GM04504 (cell line): Measurements from ENCODE around the gene ATXN3.

Experiments
- DNase-seq: peaks from one replicate; pipeline ENCODE4 v3.0.0-alpha.2; 2012; ENCODE audit warnings: low read depth

Gene ATXN3

DNA sequence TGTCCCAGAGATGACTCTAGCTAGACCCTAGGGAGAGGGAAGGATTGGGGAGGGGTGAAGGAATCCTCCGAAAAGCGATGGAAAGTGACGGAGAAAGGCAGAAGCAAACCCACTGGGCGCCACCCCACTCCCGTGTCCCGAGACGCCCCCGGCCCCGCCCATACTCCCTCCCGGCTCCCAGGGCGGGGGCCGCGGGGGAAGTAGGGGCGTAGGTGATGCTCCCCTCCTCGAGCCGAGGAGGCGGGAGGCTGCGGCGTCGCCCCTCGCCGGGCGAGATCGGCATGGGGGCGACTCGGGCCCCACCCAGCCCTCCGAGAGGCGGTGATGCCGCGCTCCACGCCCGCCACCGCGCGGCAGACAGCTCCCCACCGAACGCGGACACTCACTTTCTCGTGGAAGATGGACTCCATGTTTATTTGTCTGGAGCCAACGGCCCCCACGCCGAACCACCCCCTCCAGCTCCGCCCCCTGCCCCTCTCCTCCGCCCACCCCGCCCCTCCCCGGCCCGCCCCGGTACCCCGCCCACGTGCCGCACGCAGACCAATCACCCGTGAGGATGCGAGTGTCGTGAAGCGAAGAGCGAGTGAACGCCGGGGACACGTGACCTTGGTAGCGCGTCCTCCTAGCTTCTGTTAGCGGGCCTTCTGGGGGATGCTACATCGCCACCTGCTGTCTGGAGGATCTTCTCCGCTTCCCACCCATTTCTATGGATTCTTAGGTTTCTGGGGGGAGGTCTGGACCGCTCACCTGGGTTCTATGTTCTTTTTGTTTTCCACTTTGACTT lies at the start of gene ATXN3:
TSS of gene ATXN3 (minus strand) at position 440 of the 784 bp plus-strand sequence. CDS start at position 410, 30 bp downstream.
- DNase-seq: peak; percentile 97

DNA sequence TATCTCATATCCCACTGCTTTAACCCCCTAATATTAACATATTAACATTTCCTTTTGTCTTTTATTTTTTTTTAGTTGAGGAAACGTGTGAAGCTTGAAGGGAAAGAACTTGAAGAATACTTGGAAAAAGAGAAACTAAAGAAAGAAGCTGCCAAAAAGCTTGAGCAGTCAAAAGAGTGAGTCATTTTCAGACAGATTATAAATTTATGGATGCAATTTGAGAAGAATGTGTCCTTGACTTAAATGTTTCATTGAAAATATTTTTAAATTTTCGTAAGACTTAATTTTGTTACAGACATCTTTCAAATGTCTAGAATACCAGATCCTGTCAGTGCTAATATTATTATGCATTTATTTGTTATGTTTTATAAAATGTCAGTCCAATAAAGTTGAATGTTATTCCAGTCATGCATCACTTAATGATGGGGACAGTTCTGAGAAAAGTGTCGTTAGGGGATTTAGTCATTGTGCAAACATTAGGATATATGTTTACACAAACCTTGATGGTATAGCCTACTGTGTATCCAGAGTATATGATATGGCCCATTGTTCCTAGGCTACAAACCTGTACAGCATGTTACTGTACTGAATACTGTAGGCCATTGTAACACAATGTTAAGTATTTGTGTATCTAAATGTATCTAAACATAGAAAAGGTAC lies 48.0 kb upstream of the ATXN3 start:
- no peak for DNase-seq

DNA sequence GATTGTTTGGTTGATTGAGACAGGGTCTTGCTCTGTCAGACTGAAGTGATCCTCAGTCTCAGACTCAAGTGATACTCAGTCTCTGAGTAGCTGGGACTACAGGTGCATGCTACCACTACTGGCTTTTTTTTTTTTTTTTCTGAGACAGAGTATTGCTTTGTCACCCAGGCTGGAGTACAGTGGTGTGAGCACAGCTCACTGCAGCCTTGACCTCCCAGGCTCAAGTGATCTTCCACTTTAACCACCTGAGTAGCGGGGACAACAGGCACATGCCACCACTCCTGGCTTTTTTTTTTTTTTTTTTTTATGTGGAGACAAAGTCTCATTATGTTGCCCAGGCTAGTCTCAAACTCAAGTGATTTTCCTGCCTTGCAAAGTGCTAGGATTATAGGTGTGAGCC lies 47.2 kb upstream of the ATXN3 start:
- DNase-seq: no peak

DNA sequence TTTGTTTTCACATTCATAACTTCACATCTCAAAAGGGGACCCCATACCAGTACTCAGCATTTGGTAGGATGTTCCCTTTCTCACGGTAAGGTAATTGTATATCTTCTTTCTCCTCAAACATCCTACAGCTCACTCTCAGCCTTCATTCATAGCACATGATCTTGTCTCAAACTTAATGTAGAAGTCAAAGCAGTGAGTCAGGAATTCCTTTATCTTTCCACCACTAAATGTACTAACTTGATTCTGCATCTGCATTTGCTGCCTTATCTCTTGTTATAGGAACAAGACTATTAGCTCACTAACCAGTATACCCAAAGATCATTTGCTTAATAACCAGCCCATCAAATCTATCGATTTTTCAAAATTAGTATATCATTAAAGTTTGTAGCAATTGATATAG lies 38.3 kb upstream of the ATXN3 start:
- DNase-seq: no peak

DNA sequence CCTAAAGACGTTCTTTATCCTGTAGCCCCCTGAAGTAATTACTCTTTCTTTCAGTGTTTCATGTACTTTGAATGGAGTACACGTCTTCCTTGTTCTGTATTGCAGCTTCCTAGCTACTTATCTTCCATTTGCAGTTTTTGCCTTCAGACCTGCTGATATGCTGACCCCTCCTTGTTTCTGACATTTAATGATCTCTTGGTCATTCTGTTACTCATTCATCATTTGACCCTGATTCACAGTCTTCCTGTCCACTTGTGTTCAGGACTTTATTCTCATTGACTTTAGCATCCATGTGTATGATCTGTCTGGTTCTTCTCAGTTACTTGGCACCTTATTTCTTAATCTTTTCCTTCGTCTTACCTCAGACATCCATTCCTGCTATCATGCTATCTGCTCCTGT lies 37.6 kb upstream of the ATXN3 start:
- no peak for DNase-seq

DNA sequence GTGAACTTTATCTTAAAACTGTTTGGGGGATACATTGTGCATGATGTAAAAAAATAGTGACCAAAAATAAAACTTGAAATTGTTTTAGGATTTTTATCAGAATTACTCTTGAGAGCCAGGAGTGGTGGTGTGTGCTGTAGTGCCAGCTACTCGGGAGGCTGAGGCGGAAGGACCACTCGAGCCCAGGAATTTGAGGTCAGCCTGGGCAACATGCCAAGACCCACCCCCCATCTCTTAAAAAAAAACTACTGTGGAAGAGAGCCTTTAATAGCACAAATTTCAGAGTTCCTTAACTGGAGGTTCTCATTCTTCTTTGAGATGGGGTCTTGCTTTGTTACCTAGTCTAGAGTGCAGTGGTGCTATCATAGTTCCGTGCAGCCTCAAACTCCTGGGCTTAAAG lies 36.9 kb upstream of the ATXN3 start:
- no peak for DNase-seq

DNA sequence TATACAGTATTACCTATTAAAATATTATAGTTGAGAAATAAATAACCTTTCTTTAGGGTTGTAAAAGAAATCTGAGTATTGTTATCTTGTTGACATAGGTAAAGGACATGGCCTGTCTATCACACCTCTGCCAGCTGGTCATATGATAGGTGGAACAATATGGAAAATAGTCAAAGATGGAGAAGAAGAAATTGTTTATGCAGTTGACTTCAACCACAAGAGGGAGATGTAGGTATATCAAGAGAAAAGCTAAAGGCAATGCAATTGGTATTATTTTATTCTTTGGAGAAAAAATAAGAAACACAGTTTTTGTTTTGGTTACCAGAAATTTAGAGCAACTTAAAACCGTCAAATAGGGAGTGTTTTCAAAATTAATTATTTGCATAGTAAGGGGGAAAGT lies 28.9 kb upstream of the ATXN3 start:
- DNase-seq: peak; percentile 15

DNA sequence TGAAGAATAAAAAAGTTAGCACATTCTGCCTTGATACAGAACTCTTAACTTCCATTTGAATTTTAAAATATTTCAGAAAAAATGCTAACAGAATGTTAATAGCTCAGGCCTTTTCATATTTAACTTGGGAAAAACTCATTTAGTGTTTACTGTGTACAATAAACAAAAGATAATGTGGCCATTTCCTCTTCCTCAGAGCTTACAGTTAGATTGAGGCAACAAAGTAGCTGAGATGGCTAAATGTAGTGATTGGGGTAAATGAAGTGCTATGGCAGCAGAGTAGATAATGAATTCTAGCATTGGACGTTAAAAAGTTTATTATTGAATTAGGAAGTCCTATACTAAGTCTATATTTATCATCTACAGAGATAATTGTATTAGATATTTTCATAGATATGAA lies 28.1 kb upstream of the ATXN3 start:
- DNase-seq: no peak

DNA sequence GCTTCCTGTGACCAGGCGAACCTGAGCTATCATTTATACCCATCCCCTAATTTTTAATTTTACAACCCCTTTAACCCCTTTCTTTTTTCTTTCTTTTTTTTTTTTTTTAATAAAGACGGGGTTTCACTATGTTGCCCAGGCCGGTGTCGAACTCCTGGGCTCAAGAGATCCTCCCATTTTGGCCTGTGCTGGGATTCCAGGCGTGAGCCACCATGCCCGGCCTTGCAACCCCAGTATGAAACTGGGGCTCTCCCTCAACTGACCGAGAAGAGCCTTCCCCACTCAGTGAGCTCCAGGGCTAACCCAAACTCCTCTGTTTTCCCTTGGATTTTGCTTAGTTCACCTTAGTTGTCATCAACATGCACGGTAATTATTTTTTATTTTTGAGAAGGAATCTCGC lies 16.4 kb upstream of the ATXN3 start:
- DNase-seq: no peak

DNA sequence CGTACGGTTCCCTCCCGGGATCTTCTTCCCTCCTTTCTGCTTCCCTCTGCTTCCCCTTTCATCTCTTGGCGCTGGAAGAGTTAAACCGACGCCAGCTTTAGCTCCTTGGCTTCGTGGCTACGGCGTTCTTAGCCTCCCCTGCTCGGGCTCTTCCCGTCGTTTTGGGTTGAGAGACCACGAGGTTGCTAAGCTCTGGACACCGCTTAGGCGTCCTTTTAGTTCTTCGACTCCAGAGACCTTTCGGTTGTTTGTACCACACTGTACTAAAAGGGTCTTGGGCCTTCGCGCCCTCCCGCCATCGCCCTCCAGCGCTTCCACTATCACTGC lies 15.9 kb upstream of the ATXN3 start:
- DNase-seq: no peak

DNA sequence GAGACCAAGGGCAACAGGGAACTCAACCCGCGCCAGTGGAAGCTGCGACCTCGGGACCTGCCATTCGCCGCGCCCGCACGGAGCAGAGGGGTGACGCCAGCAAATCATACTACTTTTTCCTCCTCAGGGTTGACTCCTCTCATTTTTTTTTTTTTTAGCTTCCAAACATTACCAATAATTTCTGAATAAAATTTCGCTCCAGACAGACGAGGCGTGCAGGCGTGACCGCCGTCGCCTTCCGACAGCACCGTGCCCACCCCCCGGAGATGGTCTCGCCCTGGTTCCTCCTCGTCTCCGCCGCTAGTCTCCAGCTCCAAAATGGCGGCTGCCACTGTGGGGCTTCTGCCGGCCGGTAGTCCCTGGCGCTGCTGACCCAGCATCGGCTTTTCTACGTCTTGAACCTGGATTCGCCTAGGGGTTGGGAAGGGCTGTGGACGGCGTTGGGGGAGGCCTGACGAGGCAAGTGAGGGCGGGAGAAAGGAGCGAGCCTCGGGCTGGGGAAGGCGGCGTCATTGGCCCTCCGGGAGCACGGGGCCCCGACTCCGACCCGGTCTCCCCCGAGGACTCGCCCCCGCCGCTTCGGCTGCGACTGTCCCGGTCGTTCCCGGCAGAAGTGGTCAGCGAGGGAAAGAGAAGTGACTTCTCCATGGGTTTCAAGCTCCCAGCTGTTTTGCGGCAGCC lies 15.4 kb upstream of the ATXN3 start, which contains the start of the genes CPSF2 and NDUFB1:
TSS of gene CPSF2 (plus strand) at position 300 of the 681 bp plus-strand sequence. CDS start 9,016 bp downstream, outside the sequence.
TSS of gene NDUFB1 (minus strand) at position 37 of the 681 bp plus-strand sequence. CDS start 4,069 bp downstream, outside the sequence.
- peak; percentile 64 for DNase-seq

DNA sequence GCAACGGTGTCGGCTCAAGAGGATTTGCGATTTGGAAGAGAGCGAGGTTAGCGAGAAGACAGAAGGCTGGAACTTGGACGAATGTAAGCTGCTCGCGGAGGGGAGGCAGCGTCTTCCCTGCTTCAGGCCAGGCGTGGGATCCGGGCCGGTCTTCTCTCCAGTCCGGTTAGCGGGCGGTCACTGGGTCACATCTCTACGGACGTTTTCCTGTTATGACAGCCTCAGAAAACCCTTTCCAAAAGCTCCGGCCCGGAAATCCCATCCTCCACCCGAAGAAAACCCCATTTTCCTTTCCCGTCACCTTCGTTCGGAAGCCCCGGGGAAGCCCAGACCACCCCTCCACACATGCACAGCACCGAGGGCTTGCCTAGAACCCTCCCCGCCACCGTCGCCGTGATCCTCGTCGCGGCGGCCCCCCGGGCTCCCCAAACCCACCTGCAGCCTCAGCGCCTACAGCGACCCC lies 14.9 kb upstream of the ATXN3 start:
- peak; percentile 18 for DNase-seq

DNA sequence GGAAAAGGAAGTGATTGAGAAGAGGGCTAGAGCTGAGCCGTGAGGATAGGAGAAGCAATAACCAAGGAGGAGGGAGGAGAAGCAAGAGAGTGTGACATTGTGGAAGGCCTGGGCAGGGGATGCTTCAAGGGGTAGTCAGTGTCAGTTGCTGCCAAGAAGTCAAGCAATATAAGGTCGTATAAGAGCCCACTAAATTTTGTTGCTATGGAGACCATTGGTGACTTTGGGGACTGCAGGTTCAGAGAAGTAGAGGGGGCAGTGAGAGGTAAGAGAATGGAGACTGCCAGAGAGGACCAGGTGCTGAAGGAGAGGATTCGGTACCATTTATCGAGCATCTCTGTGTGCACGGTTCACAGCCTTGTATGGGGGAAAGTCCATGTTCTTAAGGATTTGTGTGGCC lies 3.1 kb upstream of the ATXN3 start:
- DNase-seq: no peak

DNA sequence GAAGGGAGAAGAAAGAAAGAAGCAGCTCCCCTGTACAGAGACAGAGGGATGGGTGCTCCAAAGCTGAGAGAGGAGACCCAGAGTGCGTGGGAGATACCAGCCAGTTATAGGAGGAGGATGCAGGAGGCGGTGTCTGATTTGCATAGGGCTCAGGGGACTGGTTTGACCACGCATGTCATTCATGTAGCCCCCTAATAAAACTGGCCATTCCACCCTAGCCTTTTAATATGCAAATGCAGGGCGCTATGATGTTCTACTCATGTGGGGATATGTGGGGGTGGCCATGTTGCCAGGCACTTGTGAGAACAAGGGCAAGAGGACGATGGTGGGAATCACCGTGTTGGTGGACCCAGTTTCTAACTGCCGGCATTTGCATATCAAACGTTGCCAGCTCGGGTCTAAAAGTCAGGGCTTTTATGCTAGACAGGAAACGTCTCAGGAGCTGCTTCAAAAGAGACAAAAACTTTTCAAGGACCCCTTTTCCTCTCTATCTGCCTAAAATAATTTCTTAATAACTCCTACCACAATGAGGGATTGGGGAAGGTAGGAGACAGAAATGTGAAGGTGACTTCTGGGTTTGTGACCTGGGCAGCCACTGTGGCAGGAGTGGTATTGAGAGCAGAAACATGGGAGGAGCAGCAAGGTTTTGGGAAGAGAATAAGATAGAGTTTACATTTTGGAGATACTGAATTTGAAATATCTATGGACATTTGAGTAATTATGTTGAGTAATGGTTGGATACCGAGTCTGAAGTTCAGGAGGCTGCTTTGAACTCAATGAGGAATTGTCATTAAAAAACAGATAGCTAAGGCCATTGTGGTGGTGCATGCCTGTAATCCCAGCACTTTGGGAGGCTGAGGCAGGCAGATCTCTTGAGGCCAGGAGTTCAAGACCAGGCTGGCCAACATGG lies 2.2 kb upstream of the ATXN3 start:
- DNase-seq: no peak

DNA sequence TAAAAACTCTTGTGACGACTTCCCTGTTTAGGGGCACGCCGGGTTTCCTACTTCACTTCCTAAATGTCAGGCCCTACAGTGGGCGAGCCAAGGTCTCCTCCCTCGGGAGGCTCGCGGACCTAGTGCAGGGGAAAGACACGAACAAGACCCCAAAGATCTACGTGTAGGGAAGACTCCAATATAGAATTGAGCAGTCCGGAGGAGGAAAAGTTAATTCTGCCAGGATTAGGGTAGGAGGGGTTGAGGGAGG lies 564 bp downstream of the ATXN3 start:
- no peak for DNase-seq

DNA sequence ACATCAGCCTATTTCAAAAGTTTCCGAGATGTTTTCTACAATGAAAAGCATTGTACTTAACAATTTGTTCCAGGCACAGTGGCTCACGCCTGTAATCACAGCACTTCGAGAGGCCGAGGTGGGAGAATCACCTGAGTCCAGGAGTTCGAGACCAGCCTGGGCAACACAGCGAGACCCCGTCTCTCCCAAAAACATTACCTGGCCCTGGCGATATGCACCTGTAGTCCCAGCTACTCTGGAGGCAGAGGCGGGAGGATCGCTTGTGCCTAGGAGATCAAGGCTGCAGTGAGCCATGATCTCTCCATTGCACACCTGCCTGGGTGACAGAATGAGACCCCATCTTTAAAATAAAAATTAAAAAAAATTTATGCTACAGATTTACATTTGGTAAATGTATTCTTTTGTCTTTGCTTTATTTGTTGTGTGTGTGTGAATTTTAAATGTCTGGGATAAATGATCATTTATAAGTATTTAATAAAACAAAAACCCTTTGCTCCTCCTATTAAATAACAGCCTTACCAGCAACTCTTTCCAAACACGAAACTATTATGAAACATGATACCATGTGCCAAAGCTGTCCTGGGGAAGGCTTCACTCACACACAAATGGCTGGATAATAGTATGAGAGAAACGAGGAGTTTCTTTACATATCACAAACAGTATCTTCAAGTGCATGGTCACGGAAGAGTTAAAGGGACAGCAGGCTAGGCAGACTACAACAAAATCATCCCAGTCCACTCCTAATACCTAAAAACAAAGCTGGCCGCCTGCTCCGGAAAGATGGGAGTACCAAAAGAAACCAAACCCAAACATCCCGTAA lies 1.1 kb downstream of the ATXN3 start:
- peak; percentile 24 for DNase-seq

DNA sequence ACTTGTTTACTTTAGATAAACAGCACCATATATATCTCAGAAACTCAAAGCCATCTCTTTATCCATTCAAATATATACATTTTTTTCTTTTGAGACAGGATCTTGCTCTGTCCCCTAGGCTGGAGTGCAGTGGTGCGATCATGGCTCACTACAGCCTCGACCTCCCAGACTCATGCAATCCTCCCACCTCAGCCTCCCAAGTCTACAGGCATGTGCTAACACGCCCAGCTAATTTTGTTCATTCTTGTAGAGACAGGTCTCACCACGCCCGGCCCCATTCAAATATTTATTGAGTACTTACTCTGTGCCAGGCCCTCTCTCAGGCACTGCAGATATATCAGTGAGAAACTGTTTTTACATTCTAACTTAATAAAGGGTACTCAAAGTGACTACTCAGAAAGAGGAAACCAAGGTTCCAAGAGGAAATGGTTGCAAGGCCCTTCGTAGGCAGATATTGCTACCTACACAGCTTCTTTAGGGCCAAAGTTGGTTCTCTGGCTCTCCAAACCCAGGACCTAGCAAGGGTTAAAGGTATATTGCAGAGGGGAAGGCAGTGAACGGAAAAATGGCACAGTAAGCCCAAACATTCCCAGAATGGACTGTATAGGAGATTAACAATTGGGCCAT lies 2.9 kb downstream of the ATXN3 start:
- DNase-seq: no peak

DNA sequence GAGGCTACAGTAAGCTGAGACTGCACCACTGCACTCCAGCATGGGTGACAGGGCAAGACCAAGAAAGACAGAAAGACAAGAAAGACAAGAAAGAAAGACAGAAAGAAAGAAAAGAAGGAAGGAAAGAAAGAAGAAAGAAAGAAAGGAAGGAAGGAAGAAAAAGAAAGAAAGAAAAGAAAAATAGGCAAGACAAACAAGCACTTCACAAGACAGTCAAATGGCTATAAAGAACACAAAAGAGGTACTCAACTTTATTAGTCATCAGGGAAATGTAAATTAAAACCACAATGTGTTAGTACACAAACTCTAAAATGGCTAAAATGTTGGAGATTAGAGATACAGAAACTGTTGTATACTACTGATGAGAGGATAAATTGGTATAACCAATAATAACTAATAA lies 6.6 kb downstream of the ATXN3 start:
- DNase-seq: no peak

DNA sequence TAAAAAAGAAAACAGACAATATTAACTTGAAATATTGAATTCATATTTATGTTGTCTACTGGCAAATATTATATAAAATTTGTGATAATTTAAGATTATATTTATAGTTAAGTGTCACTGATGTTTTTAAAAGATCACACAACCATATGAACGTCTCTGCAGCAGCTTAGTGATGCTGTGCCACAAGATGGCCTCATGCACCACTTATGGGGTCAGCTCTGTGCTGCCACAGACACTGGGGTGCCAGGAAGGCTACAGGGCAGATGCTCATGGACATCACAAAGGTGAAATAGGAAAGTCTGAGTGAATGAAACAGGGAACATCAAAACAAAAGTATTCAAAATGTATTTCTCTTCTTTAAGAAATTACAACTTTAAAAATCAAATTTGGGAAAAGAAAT lies 13.1 kb downstream of the ATXN3 start:
- DNase-seq: no peak

DNA sequence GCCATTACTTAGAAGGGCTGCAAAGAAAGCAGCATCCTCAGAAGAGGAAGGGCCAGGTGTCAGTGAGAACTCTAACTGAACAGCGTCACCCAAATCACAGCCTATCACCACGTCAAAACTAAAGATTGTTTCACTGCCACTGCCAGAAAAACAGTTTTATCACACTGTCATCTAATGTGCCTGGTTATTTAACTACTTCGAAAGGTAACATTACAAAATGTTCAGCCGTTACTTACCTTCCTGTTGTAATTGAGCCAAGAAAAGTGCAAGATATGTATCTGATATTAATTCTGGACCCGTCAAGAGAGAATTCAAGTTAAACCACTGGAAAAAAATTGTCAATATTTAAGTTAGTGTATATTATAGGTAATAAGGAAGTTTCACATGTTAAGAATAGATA lies 17.9 kb downstream of the ATXN3 start:
- DNase-seq: no peak

DNA sequence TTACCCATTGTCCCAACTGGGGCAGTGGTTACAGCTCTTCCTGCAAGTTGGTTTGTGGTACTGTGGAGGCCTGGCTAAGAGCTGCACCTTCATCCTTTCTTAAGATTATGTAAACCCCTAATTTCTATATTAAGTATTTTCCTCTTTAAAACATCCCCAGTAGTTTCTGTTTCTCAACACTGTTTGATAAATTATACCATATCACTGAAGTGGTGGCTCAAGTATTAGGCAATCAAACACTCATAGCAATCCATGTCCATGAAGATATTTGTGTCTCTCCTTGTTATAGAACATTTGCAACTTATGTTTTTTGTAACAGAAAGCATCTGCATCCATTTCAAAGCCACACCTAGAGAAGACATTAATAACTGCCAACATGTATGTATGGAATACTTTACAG lies 31.8 kb downstream of the ATXN3 start:
- DNase-seq: no peak
